Suprapubic skin (tissue), 3 donors: ENCODE measurements around the gene TIMM8B.

Source experiments
- CTCF ChIP-seq, 2 donors: fragments of 200-600 bp in 1 of 2; fragments of 450-650 bp in 1 of 2; sonication (generic) in 1 of 2; IDR thresholded peaks; one replicate each; pipeline ENCODE4 v1.5.1; 2016 to 2019; ENCODE audit warnings: antibody characterized with exemption in 2 of 2, mild to moderate bottlenecking in 1 of 2, moderate library complexity in 1 of 2
- POLR2A ChIP-seq, 2 donors: fragments of 450-650 bp; IDR thresholded peaks; one replicate each; pipeline ENCODE4 v1.6.1; 2017; ENCODE audit warnings: antibody characterized with exemption in 2 of 2, mild to moderate bottlenecking in 2 of 2, moderate library complexity in 2 of 2

GRCh38 chr11:112058103-112058502, 28.5 kb downstream of the TIMM8B start:
- TF ChIP-seq POLR2A (IDR thresholded peaks at IDR 0.05) (no peak), CTCF (IDR thresholded peaks at IDR 0.05) (no peak)
